ENCODE results near the gene LNX1.
A peak's percentile ranks its signal among the peaks of the same experiment; 100 is the strongest.

The LNX1 gene

DNA sequence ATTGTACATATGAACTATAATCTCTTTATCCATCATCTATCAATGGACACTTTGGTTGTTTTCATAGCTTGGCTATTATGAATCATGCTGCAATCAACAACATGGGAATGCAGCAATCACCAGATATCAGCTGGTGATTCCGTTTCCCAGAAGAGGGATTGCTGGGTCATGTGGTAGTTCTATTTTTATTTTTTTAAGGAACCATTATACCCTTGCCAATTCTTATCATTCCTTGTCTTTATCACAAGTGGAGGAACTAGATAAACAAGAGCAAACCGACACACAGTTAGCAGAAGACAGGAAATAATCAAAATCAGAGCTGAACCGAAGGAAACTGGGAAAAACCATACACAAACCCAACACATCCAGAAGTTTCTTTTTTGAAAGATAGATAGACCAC is 14.5 kb upstream of the LNX1 start:
- no peaks in the 10 kb centered on the region for H3K79me2 ChIP-seq
- no peak overlapping the region for H2AFZ ChIP-seq
- TF ChIP-seq, protein P1, sequence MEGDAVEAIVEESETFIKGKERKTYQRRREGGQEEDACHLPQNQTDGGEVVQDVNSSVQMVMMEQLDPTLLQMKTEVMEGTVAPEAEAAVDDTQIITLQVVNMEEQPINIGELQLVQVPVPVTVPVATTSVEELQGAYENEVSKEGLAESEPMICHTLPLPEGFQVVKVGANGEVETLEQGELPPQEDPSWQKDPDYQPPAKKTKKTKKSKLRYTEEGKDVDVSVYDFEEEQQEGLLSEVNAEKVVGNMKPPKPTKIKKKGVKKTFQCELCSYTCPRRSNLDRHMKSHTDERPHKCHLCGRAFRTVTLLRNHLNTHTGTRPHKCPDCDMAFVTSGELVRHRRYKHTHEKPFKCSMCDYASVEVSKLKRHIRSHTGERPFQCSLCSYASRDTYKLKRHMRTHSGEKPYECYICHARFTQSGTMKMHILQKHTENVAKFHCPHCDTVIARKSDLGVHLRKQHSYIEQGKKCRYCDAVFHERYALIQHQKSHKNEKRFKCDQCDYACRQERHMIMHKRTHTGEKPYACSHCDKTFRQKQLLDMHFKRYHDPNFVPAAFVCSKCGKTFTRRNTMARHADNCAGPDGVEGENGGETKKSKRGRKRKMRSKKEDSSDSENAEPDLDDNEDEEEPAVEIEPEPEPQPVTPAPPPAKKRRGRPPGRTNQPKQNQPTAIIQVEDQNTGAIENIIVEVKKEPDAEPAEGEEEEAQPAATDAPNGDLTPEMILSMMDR (IDR thresholded peaks at IDR 0.05), result no peak

DNA sequence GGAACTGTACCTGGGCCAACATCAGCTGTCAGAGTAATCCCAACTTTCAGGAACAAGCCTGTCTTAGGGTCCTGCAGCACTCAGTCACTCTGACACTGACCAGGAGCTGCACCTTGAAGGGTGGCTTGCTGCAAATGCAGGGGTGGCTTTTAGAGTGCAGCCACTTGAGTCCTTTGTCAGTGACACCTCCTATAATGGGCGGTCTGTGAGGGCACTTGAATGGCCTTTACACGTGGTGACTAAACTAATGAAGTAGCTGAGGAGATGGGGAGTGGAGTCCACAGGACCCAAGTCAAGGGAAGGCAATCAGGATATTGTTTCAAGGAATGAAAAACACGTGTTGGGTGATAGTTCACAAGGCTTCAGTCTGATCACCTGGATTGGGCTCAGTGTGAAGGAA is 11.1 kb upstream of the LNX1 start:
- Histone ChIP-seq H3K4me2 (ENCODE audit: low read length) (no peak overlapping the region), H3K9ac (no peak overlapping the region), H2AFZ (no peak overlapping the region), H3K4me1 (peaks cover 4% of the 10 kb centered on the region), H3K9me3 (ENCODE audit: control insufficient read depth, low read length) (no peaks in the 10 kb centered on the region), H3K27ac (no peak overlapping the region), H3K4me3 (ENCODE audit: low read depth, low read length) (no peak overlapping the region), H3K27me3 (ENCODE audit: control insufficient read depth, insufficient read depth, low read length) (no peaks in the 10 kb centered on the region), H3K36me3 (ENCODE audit: control insufficient read depth, insufficient read depth, low read length) (no peaks in the 10 kb centered on the region), H3K79me2 (no peaks in the 10 kb centered on the region)
- TF ChIP-seq, protein P1 (IDR thresholded peaks at IDR 0.05), result no peak

More for the DNA sequence above, 14.5 kb upstream of the LNX1 start:
- Histone ChIP-seq H3K27ac (no peak overlapping the region), H3K36me3 (ENCODE audit: control insufficient read depth, insufficient read depth, low read length) (no peaks in the 10 kb centered on the region), H3K9me3 (ENCODE audit: control insufficient read depth, low read length) (no peaks in the 10 kb centered on the region), H3K4me2 (ENCODE audit: low read length) (no peak overlapping the region), H3K27me3 (ENCODE audit: control insufficient read depth, insufficient read depth, low read length) (no peaks in the 10 kb centered on the region), H3K4me1 (peaks cover 4% of the 10 kb centered on the region), H3K4me3 (ENCODE audit: low read depth, low read length) (no peak overlapping the region), H3K9ac (no peak overlapping the region)

DNA sequence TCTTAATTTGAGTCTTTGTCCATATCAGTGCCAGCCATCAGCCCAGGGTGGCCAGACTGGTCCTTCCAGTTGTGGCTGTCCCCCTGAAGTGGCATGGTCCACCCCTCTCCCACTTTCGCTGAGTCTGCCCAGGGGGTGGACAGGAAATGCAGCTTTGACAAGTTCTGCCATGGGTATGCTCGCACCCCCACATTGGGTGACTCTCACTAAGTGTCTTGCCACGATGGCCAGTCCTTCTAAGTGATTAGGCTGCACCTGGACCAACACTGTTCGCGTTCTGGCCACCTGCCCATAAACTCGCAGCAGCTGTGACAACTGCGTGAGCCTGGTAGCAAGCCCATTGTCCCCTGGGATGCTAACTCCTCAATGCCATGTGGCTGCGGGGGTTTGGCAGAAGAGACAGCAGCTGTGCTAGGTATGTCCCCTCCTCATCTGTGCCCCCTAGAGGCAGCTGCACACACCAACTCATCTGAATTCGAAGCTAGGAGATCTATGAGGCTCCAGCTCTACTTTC is 10.0 kb upstream of the LNX1 start:
- no peak overlapping the region for H3K9ac ChIP-seq
- H3K27ac ChIP-seq, result peak overlapping the region; percentile 36
- H3K36me3 ChIP-seq (ENCODE audit: control insufficient read depth, insufficient read depth, low read length), result no peaks in the 10 kb centered on the region
- H3K4me1 ChIP-seq, result peaks cover 4% of the 10 kb centered on the region
- H3K27me3 ChIP-seq (ENCODE audit: control insufficient read depth, insufficient read depth, low read length), result no peaks in the 10 kb centered on the region
- no peak overlapping the region for H3K4me3 ChIP-seq (ENCODE audit: low read depth, low read length)
- no peaks in the 10 kb centered on the region for H3K9me3 ChIP-seq (ENCODE audit: control insufficient read depth, low read length)
- H2AFZ ChIP-seq, result peak overlapping the region; percentile 50
- H3K79me2 ChIP-seq, result no peaks in the 10 kb centered on the region
- peak overlapping the region; percentile 46 for H3K4me2 ChIP-seq (ENCODE audit: low read length)
- TF ChIP-seq, protein P1 (IDR thresholded peaks at IDR 0.05), result no peak

DNA sequence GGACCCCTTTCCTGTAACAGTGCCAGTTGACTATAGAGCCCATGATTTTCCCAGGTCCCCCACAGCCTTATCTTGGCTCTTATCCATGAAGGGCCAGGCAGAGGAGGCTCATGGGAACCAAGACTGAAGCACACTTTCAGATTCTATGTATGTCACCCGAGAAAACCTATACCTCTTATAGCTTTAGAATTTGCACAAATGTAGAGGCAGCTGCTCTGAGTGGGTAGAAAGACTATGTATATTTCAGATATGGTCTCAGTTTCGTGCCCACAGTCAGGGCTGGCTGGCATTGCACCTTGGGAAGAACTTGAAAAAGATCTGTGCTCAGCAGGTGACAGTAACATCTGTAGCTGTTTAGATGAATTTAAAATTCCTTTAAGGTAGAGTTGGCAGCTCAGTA is 8.3 kb upstream of the LNX1 start:
- no peaks in the 10 kb centered on the region for H3K9me3 ChIP-seq (ENCODE audit: control insufficient read depth, low read length)
- H3K36me3 ChIP-seq (ENCODE audit: control insufficient read depth, insufficient read depth, low read length), result no peaks in the 10 kb centered on the region
- H3K27me3 ChIP-seq (ENCODE audit: control insufficient read depth, insufficient read depth, low read length), result no peaks in the 10 kb centered on the region
- no peak overlapping the region for H2AFZ ChIP-seq
- H3K4me3 ChIP-seq (ENCODE audit: low read depth, low read length), result no peak overlapping the region
- H3K27ac ChIP-seq, result no peak overlapping the region
- TF ChIP-seq, protein P1 (IDR thresholded peaks at IDR 0.05), result no peak
- H3K4me2 ChIP-seq (ENCODE audit: low read length), result no peak overlapping the region
- no peaks in the 10 kb centered on the region for H3K79me2 ChIP-seq
- peaks cover 4% of the 10 kb centered on the region for H3K4me1 ChIP-seq
- no peak overlapping the region for H3K9ac ChIP-seq

DNA sequence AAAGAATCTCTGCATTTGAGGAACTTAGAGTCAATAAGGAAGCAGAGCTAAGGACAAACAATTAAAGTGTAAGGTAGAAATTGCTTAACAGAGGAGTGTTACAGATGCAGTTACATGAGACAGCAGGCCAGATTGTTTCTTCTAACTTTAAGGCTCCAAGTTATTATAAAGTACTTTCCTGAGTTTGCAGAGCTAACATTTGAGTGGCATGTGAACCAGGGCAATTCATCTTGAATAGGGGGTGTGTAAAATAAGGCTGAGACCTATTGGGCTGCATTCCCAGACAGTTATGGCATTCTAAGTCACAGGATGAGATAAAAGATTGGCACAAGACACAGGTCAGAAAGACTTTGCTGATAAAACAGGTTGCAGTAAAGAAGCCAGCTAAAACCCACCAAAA is 7.6 kb upstream of the LNX1 start:
- Histone ChIP-seq H3K9me3 (ENCODE audit: control insufficient read depth, low read length) (no peaks in the 10 kb centered on the region), H3K27ac (no peak overlapping the region), H3K36me3 (ENCODE audit: control insufficient read depth, insufficient read depth, low read length) (no peaks in the 10 kb centered on the region), H3K9ac (no peak overlapping the region), H3K4me3 (ENCODE audit: low read depth, low read length) (no peak overlapping the region), H3K4me2 (ENCODE audit: low read length) (no peak overlapping the region), H3K79me2 (no peaks in the 10 kb centered on the region), H3K4me1 (peaks cover 4% of the 10 kb centered on the region), H3K27me3 (ENCODE audit: control insufficient read depth, insufficient read depth, low read length) (no peaks in the 10 kb centered on the region), H2AFZ (no peak overlapping the region)
- TF ChIP-seq, protein P1 (IDR thresholded peaks at IDR 0.05), result no peak

Measured in parathyroid adenoma (tissue), 2 donors.